ENCODE data around the gene SERTAD2.

DNA sequence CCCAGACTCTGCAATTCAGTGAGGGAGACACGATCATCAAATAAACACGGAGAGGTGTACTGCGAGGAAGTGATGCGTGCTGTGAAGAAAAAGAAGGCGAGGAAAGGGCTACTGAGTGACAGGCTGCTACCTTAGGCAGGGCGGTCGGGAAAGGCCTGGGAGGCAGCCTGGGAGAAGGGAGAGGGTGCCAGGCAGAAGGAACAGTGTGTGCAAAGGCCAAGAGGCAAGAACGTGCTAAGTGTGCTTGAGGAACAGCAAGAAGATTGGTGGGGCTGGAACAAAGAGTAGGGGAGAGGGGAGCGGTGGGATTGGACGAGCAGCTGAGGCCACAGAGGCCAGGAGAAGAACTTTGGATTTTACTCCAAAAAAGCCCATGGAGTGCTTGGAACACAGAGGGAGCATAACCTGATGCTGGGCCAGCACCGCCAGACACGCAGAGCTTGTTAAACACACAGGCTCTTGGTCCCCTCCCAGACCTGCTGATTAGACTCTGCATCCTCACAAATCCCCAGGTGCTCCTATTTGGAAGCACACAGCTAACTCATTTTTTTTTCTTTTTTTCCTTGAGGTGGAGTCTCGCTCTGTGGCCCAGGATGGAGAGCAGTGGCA, 30.4 kb downstream of the SERTAD2 start:
- TF ChIP-seq, protein P1, sequence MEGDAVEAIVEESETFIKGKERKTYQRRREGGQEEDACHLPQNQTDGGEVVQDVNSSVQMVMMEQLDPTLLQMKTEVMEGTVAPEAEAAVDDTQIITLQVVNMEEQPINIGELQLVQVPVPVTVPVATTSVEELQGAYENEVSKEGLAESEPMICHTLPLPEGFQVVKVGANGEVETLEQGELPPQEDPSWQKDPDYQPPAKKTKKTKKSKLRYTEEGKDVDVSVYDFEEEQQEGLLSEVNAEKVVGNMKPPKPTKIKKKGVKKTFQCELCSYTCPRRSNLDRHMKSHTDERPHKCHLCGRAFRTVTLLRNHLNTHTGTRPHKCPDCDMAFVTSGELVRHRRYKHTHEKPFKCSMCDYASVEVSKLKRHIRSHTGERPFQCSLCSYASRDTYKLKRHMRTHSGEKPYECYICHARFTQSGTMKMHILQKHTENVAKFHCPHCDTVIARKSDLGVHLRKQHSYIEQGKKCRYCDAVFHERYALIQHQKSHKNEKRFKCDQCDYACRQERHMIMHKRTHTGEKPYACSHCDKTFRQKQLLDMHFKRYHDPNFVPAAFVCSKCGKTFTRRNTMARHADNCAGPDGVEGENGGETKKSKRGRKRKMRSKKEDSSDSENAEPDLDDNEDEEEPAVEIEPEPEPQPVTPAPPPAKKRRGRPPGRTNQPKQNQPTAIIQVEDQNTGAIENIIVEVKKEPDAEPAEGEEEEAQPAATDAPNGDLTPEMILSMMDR (IDR thresholded peaks at IDR 0.05) = no peak
- no peak for TF ChIP-seq POLR2A (IDR thresholded peaks at IDR 0.05)

Measured in thyroid gland (tissue), 4 donors.